ENCODE measurements around the gene TMEM243. TPM values are rescaled to one million over a fixed set of nuclear protein-coding genes. Genes with fewer than 3 reads are reported as not detected.
"Not testable (repeated sequence)": the region's sequence is repeated elsewhere in the genome, so short reads cannot be mapped to it uniquely, and the experiment has no call there.

TMEM243 gene
- total and polyA plus RNA-seq, 2 of the 13 experiments (the other 11 are each of a cell fraction or from before 2014, with no cell fraction given) = 25.1 to 31.2 TPM

DNA sequence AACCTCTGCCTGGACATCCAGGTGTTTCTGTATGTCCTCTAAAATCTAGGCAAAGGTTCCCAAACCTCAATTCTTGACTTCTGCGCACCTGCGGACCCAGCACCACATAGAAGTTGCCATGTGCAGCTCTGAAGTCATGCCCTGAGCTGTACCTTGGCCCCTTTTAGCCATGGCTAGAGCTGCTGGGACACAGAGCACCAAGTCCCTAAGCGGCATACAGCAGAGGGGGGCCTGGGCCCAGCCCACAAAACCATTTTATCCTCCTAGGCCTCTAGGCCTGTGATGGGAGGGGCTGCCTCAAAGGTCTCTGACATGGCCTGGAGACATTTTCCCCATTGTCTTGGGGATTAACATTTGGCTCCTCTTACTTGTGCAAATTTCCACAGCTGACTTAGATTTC is 14.6 kb downstream of the TMEM243 start:
- no TSS peak for BruUV-seq (replicated peaks)
- H3K4me3 ChIP-seq (replicated peaks in 1 of 3; ENCODE audit: insufficient read depth in 1 of 3, low read depth in 2 of 3, low read length in 3 of 3) = no peak overlapping the region
- ChIA-PET POLR2A (no interaction called here), CTCF (ENCODE audit: low intra/inter-chr PET ratio, low total read pairs) (no interaction called here)
- peaks cover 28% of the 10 kb centered on the region for H3K9me3 ChIP-seq (ENCODE audit: low read length)
- DNase-seq (ENCODE audit: low spot score) (no peak), ATAC-seq (no peak), FAIRE-seq (no peak)
- no peaks in the 10 kb centered on the region for H3K27me3 ChIP-seq (ENCODE audit: control insufficient read depth in 1 of 2, insufficient read depth in 2 of 2, low read length in 2 of 2)
- peaks cover 4 to 9% of the 10 kb centered on the region in 2 experiments; a peak in 3 of 5 replicates for H3K36me3 ChIP-seq (replicated peaks in 1 of 2; ENCODE audit: control insufficient read depth in 1 of 2, insufficient read depth in 2 of 2, low read length in 2 of 2)
- no peak overlapping the region for H3K9ac ChIP-seq (ENCODE audit: insufficient read depth, low read depth, low read length)
- H3K27ac ChIP-seq (ENCODE audit: extremely low read length, insufficient read depth, low read length) = no peak overlapping the region
- H3K79me2 ChIP-seq (ENCODE audit: insufficient read depth, low read length) = peaks cover 15% of the 10 kb centered on the region
- no peaks in the 10 kb centered on the region for H4K20me1 ChIP-seq (ENCODE audit: insufficient read depth, low read length)
- intact Hi-C loops (cut with micrococcal nuclease; ENCODE audit: unreplicated experiment) = no loop called here
- no peak overlapping the region for H2AFZ ChIP-seq (ENCODE audit: low read length)
- peaks cover 17% of the 10 kb centered on the region for H3K4me1 ChIP-seq (ENCODE audit: insufficient read depth, low read length)
- in situ Hi-C loops (cut with HindIII; ENCODE audit: extremely low pct_ligation_motif_present, low pct_unique_long_range_greater_than_20kb) = no loop called here
- WGBS (ENCODE audit: low lambda C conversion rate) = 58% methylated on average over 3 of the region's 3 CpGs
- TF ChIP-seq ZFP36 (IDR thresholded peaks at IDR 0.05; ENCODE audit: borderline replicate concordance, low read depth, low read length, partially characterized antibody) (peak; percentile 69), FOXM1 (CRISPR knock-in tag; IDR thresholded peaks at IDR 0.05) (no peak), FOXK1 (CRISPR knock-in tag; IDR thresholded peaks at IDR 0.05; ENCODE audit: borderline replicate concordance, low read depth) (no peak)
- TF ChIP-seq, protein P1, sequence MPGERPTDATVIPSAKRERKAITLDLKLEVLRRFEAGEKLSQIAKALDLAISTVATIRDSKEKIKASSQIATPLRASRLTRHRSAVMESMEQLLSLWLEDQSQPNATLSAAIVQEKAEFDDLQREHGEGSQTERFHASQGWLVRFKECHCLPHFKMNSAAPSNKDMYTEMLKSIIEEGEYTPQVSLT (CRISPR knock-in tag; IDR thresholded peaks at IDR 0.05; ENCODE audit: borderline replicate concordance, low read depth) = no peak
- H3K4me2 ChIP-seq (ENCODE audit: low read depth, low read length) = no peak overlapping the region

DNA sequence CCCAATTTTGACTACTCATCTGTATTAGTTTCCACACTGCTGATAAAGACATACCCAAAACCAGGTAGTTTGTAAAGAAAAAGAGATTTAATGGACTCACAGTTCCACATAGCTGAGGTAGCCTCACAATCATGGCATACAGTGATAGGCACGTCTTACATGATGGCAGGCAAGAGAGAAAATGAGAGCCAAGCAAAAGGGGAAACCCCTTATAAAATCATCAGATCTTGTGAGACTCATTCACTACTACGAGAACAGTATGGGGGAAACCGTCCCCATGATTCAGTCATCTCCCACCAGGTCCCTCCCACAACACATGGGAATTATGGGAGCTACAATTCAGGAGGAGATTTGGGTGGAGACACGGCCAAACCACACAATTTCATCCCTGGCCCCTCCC is 15.6 kb downstream of the TMEM243 start:
- H3K4me2 ChIP-seq (ENCODE audit: low read depth, low read length); DNase-seq (ENCODE audit: low spot score); FAIRE-seq; intact Hi-C loops (cut with micrococcal nuclease; ENCODE audit: unreplicated experiment); BruUV-seq (replicated peaks); CTCF ChIA-PET (ENCODE audit: low intra/inter-chr PET ratio, low total read pairs); H3K9ac ChIP-seq (ENCODE audit: insufficient read depth, low read depth, low read length); ATAC-seq; H2AFZ ChIP-seq (ENCODE audit: low read length); H3K27me3 ChIP-seq (ENCODE audit: control insufficient read depth in 1 of 2, insufficient read depth in 2 of 2, low read length in 2 of 2); H4K20me1 ChIP-seq (ENCODE audit: insufficient read depth, low read length); in situ Hi-C loops (cut with HindIII; ENCODE audit: extremely low pct_ligation_motif_present, low pct_unique_long_range_greater_than_20kb); POLR2A ChIA-PET; H3K27ac ChIP-seq (ENCODE audit: extremely low read length, insufficient read depth, low read length); H3K4me3 ChIP-seq (replicated peaks in 1 of 3; ENCODE audit: insufficient read depth in 1 of 3, low read depth in 2 of 3, low read length in 3 of 3): not testable (repeated sequence)
- peaks cover 28% of the 10 kb centered on the region for H3K9me3 ChIP-seq (ENCODE audit: low read length)
- peaks cover 17% of the 10 kb centered on the region for H3K4me1 ChIP-seq (ENCODE audit: insufficient read depth, low read length)
- 100% methylated on average over 4 of the region's 4 CpGs for WGBS (ENCODE audit: low lambda C conversion rate)
- H3K79me2 ChIP-seq (ENCODE audit: insufficient read depth, low read length) = peaks cover 17% of the 10 kb centered on the region
- peaks cover 7 to 12% of the 10 kb centered on the region in 2 experiments; a peak in 3 of 5 replicates for H3K36me3 ChIP-seq (replicated peaks in 1 of 2; ENCODE audit: control insufficient read depth in 1 of 2, insufficient read depth in 2 of 2, low read length in 2 of 2)
